ENCODE measurements around the gene GPBAR1. TPM values are rescaled to one million over a fixed set of nuclear protein-coding genes. Genes with fewer than 3 reads are reported as not detected.

The GPBAR1 gene
- total and polyA plus RNA-seq, 2 donors (not counting 1 experiment from before 2014, with no cell fraction given), result 0.66 to 0.81 TPM

- Histone ChIP-seq H2AFZ (ENCODE audit: insufficient read depth, low read depth, low read length, poor library complexity, severe bottlenecking) (no peak overlapping the region), H3K27ac (ENCODE audit: low read length in 2 of 2) (no peak overlapping the region), H3K4me1 (ENCODE audit: control insufficient read depth in 2 of 2, insufficient read depth in 2 of 2, low read length in 2 of 2) (no peaks in the 10 kb centered on the region), H3K4me2 (replicated peaks; ENCODE audit: low read depth, low read length, poor library complexity, severe bottlenecking) (no peak overlapping the region), H3K27me3 (replicated peaks in 1 of 4; ENCODE audit: control extremely low read depth in 1 of 4, control insufficient read depth in 3 of 4, insufficient read depth in 4 of 4, low read length in 3 of 4) (no peaks in the 10 kb centered on the region), H3K9ac (ENCODE audit: low read length) (no peak overlapping the region), H3K36me3 (replicated peaks in 1 of 2; ENCODE audit: control extremely low read depth in 1 of 2, control insufficient read depth in 1 of 2, extremely low read depth in 1 of 2, insufficient read depth in 2 of 2, low read length in 1 of 2) (peaks cover 10 to 87% of the 10 kb centered on the region in 2 experiments), H4K20me1 (ENCODE audit: control insufficient read depth, insufficient read depth, low read length, poor library complexity, severe bottlenecking) (peaks cover 57% of the 10 kb centered on the region), H3K4me3 (ENCODE audit: control extremely low read depth in 1 of 5, extremely low read depth in 1 of 5, insufficient read depth in 1 of 5, low read depth in 2 of 5, low read length in 4 of 5) (no peak overlapping the region), H3K9me3 (ENCODE audit: control extremely low read depth in 1 of 3, control insufficient read depth in 2 of 3, insufficient read depth in 1 of 3, low read length in 2 of 3) (no peaks in the 10 kb centered on the region), H3K79me2 (ENCODE audit: control insufficient read depth, insufficient read depth, low read length) (peaks cover 61% of the 10 kb centered on the region)
- H3K27ac Mint-ChIP-seq, result no peak overlapping the region
- intact Hi-C loops (cut with micrococcal nuclease), result no loop called here
- no peak overlapping the region for H3K4me3 Mint-ChIP-seq
- no peaks in the 10 kb centered on the region for H3K27me3 Mint-ChIP-seq
- POLR2A ChIA-PET, result no interaction called here
- H3K9me3 Mint-ChIP-seq (ENCODE audit: insufficient read depth), result no peaks in the 10 kb centered on the region
- no peak for ATAC-seq (ENCODE audit: low read depth)
- peaks cover 2% of the 10 kb centered on the region for H3K4me1 Mint-ChIP-seq
- CTCF ChIA-PET, result no interaction called here
- WGBS (ENCODE audit: insufficient coverage), result 88% methylated on average over 3 of the region's 4 CpGs
- TF ChIP-seq EZH2 (IDR thresholded peaks at IDR 0.05; ENCODE audit: borderline replicate concordance, insufficient read depth, low read depth, low read length, poor library complexity, severe bottlenecking) (no peak), CTCF (IDR thresholded peaks at IDR 0.05) (no peak)
- no peak for DNase-seq
Measured at GRCh38 chr2:218236829-218237228, 24.0 kb upstream of the GPBAR1 start.

DNA sequence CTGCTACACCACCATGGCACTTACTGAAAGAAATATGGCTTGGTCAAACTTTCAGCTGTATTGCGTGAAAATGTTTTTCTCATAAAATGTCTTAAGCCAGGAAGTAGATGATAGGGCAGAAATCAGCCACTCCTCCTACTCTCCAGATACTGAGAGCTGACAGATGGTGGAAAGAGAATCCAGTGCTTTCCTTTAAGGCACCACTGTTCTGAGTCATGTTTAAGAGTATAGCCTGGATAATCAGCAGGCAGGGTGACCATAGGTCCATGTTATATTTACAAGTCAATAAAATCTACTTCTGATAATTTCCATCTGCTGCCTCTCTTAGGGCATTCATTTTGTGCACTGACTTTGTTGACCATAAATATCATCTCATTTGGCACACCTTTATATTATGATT lies 21.9 kb upstream of the GPBAR1 start:
- POLR2A ChIA-PET, result no interaction called here
- no peak overlapping the region for H3K9ac ChIP-seq (ENCODE audit: low read length)
- no peaks in the 10 kb centered on the region for H3K27me3 Mint-ChIP-seq
- no peaks in the 10 kb centered on the region for H3K4me1 ChIP-seq (ENCODE audit: control insufficient read depth in 2 of 2, insufficient read depth in 2 of 2, low read length in 2 of 2)
- no peak overlapping the region for H3K27ac ChIP-seq (ENCODE audit: low read length in 2 of 2)
- no peak overlapping the region for H3K4me3 ChIP-seq (ENCODE audit: control extremely low read depth in 1 of 5, extremely low read depth in 1 of 5, insufficient read depth in 1 of 5, low read depth in 2 of 5, low read length in 4 of 5)
- no peaks in the 10 kb centered on the region for H3K4me1 Mint-ChIP-seq
- no peak overlapping the region for H3K4me3 Mint-ChIP-seq
- H3K36me3 ChIP-seq (replicated peaks in 1 of 2; ENCODE audit: control extremely low read depth in 1 of 2, control insufficient read depth in 1 of 2, extremely low read depth in 1 of 2, insufficient read depth in 2 of 2, low read length in 1 of 2), result peaks cover 6 to 88% of the 10 kb centered on the region in 2 experiments
- CTCF ChIA-PET, result no interaction called here
- no peaks in the 10 kb centered on the region for H3K9me3 ChIP-seq (ENCODE audit: control extremely low read depth in 1 of 3, control insufficient read depth in 2 of 3, insufficient read depth in 1 of 3, low read length in 2 of 3)
- intact Hi-C loops (cut with micrococcal nuclease), result no loop called here
- H3K79me2 ChIP-seq (ENCODE audit: control insufficient read depth, insufficient read depth, low read length), result peaks cover 59% of the 10 kb centered on the region
- no peak overlapping the region for H3K27ac Mint-ChIP-seq
- H3K9me3 Mint-ChIP-seq (ENCODE audit: insufficient read depth), result no peaks in the 10 kb centered on the region
- no CpG with 5 or more reads among the region's 1 CpG for whole genome bisulfite sequencing (ENCODE audit: insufficient coverage)
- no peak overlapping the region for H3K4me2 ChIP-seq (replicated peaks; ENCODE audit: low read depth, low read length, poor library complexity, severe bottlenecking)
- TF ChIP-seq EZH2 (IDR thresholded peaks at IDR 0.05; ENCODE audit: borderline replicate concordance, insufficient read depth, low read depth, low read length, poor library complexity, severe bottlenecking) (no peak), CTCF (IDR thresholded peaks at IDR 0.05) (no peak)
- H2AFZ ChIP-seq (ENCODE audit: insufficient read depth, low read depth, low read length, poor library complexity, severe bottlenecking), result no peak overlapping the region
- H3K27me3 ChIP-seq (replicated peaks in 1 of 4; ENCODE audit: control extremely low read depth in 1 of 4, control insufficient read depth in 3 of 4, insufficient read depth in 4 of 4, low read length in 3 of 4), result no peaks in the 10 kb centered on the region
- DNase-seq (no peak), ATAC-seq (ENCODE audit: low read depth) (no peak)
- peaks cover 57% of the 10 kb centered on the region for H4K20me1 ChIP-seq (ENCODE audit: control insufficient read depth, insufficient read depth, low read length, poor library complexity, severe bottlenecking)
